Astrocyte of the hippocampus (primary cell): ENCODE data around the gene AKIRIN1.
A peak's percentile ranks its signal among the peaks of the same experiment; 100 is the strongest.
"Not testable (repeated sequence)": the region's sequence is repeated elsewhere in the genome, so short reads cannot be mapped to it uniquely, and the experiment has no call there.

Experiments used
- DNase-seq: peaks from one replicate; pipeline ENCODE4 v3.0.0; 2011; ENCODE audit warnings: low read depth, low spot score

Gene AKIRIN1

GRCh38 chr1:38990738-38991637, at the start of gene AKIRIN1:
AKIRIN1 (plus strand) TSS chr1:38991276; CDS start chr1:38991381, 105 bp downstream.
- DNase-seq: peak; percentile 99

GRCh38 chr1:38941527-38942019, 49.5 kb upstream of the AKIRIN1 start, which contains the start of gene RHBDL2:
RHBDL2 (minus strand) TSS chr1:38941830; CDS start chr1:38919212, 22,618 bp downstream.
- DNase-seq: peak; percentile 76

- DNase-seq: no peak
Measured at GRCh38 chr1:38942664-38943428, 48.2 kb upstream of the AKIRIN1 start.

GRCh38 chr1:38944547-38944946, 46.5 kb upstream of the AKIRIN1 start:
- DNase-seq: no peak

- DNase-seq: no peak
Measured at GRCh38 chr1:38950553-38950952, 40.5 kb upstream of the AKIRIN1 start.

GRCh38 chr1:38953433-38953860, 37.6 kb upstream of the AKIRIN1 start:
- DNase-seq: no peak

- DNase-seq: peak; percentile 51
Measured at GRCh38 chr1:38958967-38959366, 32.1 kb upstream of the AKIRIN1 start.

GRCh38 chr1:38962113-38962512, 29.0 kb upstream of the AKIRIN1 start:
- DNase-seq: peak; percentile 40

- no peak for DNase-seq
Measured at GRCh38 chr1:38962560-38962959, 28.5 kb upstream of the AKIRIN1 start.

GRCh38 chr1:38964140-38964548, 26.9 kb upstream of the AKIRIN1 start:
- no peak for DNase-seq

- not testable (repeated sequence) for DNase-seq
Measured at GRCh38 chr1:38973145-38973544, 17.9 kb upstream of the AKIRIN1 start.

- no peak for DNase-seq
Measured at GRCh38 chr1:38973659-38974437, 17.2 kb upstream of the AKIRIN1 start.

- not testable (repeated sequence) for DNase-seq
Measured at GRCh38 chr1:38977399-38978244, 13.5 kb upstream of the AKIRIN1 start.

- not testable (repeated sequence) for DNase-seq
Measured at GRCh38 chr1:38978245-38978542, 12.9 kb upstream of the AKIRIN1 start.

GRCh38 chr1:38979380-38979779, 11.7 kb upstream of the AKIRIN1 start:
- not testable (repeated sequence) for DNase-seq

- no peak for DNase-seq
Measured at GRCh38 chr1:38989979-38990378, 1.1 kb upstream of the AKIRIN1 start.

GRCh38 chr1:38990386-38990737, 714 bp upstream of the AKIRIN1 start:
- peak; percentile 25 for DNase-seq

- DNase-seq: peak; percentile 64
Measured at GRCh38 chr1:38991638-38992411, 749 bp downstream of the AKIRIN1 start.

GRCh38 chr1:38992412-38993111, 1.5 kb downstream of the AKIRIN1 start:
- DNase-seq: no peak
